Left ventricle myocardium inferior (tissue), 1 donor: ENCODE measurements around the gene IFNB1. TPM values are rescaled to one million over a fixed set of nuclear protein-coding genes. Genes with fewer than 3 reads are reported as not detected.

Experiments used
- DNase-seq: peaks from one replicate; pipeline ENCODE4 v3.0.0-alpha.2; 2020
- H3K27ac ChIP-seq: fragments of 200-600 bp; replicated peaks from 2 replicates; pipeline ENCODE4 v1.8.0; 2021
- H3K27me3 ChIP-seq: fragments of 200-600 bp; 2 replicates; pipeline ENCODE4 v1.8.0; 2021; ENCODE audit warnings: low read depth
- H3K36me3 ChIP-seq: fragments of 200-600 bp; 2 replicates; pipeline ENCODE4 v1.8.0; 2021
- H3K4me1 ChIP-seq: fragments of 200-600 bp; 2 replicates; pipeline ENCODE4 v1.8.0; 2021
- H3K4me3 ChIP-seq: fragments of 200-600 bp; 2 replicates; pipeline ENCODE4 v1.8.0; 2021; ENCODE audit warnings: mild to moderate bottlenecking, moderate library complexity
- H3K9me3 ChIP-seq: fragments of 200-600 bp; replicated peaks from 2 replicates; pipeline ENCODE4 v1.8.0; 2021
- intact Hi-C: fragments of 100-400 bp; cut with micrococcal nuclease; formaldehyde crosslinking; loops from one replicate; pipeline ENCODE4 v1.11.0; 2022
- total RNA-seq: library from RNA; stranded (reverse); fragmentation: NEBNext Ultra II Directional; extraction: Animal tissue kit (Norgen Biotek cat#: 25700); gene quantifications from one replicate; pipeline ENCODE4 v1.2.1, GENCODE V29; 2021
- TF ChIP-seq, protein P1 (sequence below): fragments of 200-600 bp; IDR thresholded peaks from 2 replicates; pipeline ENCODE4 v1.8.0; 2021; ENCODE audit warnings: antibody characterized with exemption, mild to moderate bottlenecking, borderline replicate concordance
- donor health status: DM: no; HTN: yes; CAD: no; lungs with severe emphysema.

IFNB1 gene
- total RNA-seq, 1 donor from 2014 or later, result not detected

DNA sequence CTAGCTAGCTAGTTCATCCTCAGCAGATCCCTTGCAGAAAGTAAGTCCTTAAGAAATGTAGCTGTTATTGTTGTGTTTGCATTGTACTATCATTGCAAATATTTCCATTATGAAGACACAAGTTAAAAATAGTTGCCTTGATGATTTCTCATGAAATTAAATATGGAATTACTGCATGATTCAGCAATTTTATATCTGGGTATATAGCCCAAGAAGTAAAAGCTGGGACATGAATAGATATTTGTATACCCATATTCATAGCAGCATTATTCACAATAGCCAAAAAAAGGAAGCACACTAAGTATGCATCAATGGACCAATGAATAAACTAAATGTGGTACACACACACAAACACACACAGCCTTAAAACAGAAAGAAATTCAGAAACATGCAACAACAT is 6.8 kb downstream of the IFNB1 start:
- intact Hi-C loops, result no loop called here
- TF ChIP-seq, protein P1, sequence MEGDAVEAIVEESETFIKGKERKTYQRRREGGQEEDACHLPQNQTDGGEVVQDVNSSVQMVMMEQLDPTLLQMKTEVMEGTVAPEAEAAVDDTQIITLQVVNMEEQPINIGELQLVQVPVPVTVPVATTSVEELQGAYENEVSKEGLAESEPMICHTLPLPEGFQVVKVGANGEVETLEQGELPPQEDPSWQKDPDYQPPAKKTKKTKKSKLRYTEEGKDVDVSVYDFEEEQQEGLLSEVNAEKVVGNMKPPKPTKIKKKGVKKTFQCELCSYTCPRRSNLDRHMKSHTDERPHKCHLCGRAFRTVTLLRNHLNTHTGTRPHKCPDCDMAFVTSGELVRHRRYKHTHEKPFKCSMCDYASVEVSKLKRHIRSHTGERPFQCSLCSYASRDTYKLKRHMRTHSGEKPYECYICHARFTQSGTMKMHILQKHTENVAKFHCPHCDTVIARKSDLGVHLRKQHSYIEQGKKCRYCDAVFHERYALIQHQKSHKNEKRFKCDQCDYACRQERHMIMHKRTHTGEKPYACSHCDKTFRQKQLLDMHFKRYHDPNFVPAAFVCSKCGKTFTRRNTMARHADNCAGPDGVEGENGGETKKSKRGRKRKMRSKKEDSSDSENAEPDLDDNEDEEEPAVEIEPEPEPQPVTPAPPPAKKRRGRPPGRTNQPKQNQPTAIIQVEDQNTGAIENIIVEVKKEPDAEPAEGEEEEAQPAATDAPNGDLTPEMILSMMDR, result no peak
- Histone ChIP-seq H3K9me3 (no peaks in the 10 kb centered on the region), H3K36me3 (no peaks in the 10 kb centered on the region), H3K4me1 (peaks cover 19% of the 10 kb centered on the region), H3K27me3 (no peaks in the 10 kb centered on the region), H3K4me3 (no peak overlapping the region), H3K27ac (no peak overlapping the region)
- no peak for DNase-seq

DNA sequence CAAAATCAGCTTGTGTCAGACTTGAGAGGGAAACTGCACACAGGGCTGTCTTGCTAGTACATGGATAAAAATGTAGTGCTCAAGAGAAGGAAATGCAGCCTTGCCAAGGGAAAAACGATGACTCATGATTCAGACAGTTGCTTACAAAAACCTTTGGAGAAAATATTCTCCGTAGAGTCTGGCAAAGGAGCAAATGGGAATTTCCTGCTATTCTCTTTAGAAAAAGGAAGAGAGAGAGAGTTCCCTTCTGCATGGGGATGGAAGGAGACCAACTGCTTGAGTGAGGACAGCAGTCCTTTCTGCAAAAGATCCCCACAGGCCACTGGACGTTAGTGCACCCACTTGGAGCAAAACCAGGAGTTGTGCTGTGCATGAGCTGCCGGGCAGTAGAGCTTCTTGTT is 7.6 kb downstream of the IFNB1 start:
- DNase-seq, result no peak
- no peaks in the 10 kb centered on the region for H3K9me3 ChIP-seq
- H3K36me3 ChIP-seq, result no peaks in the 10 kb centered on the region
- intact Hi-C loops, result no loop called here
- peaks cover 19% of the 10 kb centered on the region for H3K4me1 ChIP-seq
- peak overlapping the region; percentile 56 for H3K27ac ChIP-seq
- H3K27me3 ChIP-seq, result no peaks in the 10 kb centered on the region
- peak overlapping the region; percentile 36 for H3K4me3 ChIP-seq
- TF ChIP-seq, protein P1, result peak; percentile 56

DNA sequence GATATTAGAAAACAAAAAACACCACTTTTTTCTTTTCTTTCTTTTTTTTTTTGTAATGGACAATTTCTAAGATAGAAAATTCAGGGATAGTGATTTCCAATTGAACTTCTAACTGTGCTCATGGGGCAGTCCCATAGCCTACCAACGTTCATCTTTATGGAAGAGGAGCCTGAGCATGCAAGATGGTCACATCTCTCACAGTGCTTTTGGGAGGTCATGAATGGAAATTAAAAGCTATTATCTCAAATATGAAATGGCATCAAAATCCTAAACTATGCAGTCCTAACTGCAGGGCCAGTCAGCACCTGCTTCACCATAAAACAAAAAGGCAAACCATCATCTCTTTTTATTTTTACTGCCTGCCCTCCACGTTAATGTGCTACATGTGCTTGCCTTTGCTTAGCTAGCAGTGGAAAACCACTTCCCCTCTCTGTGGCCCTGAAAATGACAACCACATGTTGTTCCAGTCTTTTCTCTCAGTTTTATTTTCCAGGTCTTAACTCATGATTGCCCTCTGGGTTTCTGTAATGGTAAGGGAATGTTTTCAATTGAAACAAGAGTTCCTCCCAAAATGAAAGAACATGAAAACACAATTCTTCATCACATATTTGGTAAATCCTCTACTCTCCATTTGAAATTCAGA is 16.7 kb downstream of the IFNB1 start:
- no peaks in the 10 kb centered on the region for H3K4me1 ChIP-seq
- TF ChIP-seq, protein P1, result no peak
- intact Hi-C loops, result no loop called here
- H3K36me3 ChIP-seq, result no peaks in the 10 kb centered on the region
- no peak overlapping the region for H3K27ac ChIP-seq
- DNase-seq, result no peak
- peaks cover 6% of the 10 kb centered on the region for H3K9me3 ChIP-seq
- no peaks in the 10 kb centered on the region for H3K27me3 ChIP-seq
- no peak overlapping the region for H3K4me3 ChIP-seq

DNA sequence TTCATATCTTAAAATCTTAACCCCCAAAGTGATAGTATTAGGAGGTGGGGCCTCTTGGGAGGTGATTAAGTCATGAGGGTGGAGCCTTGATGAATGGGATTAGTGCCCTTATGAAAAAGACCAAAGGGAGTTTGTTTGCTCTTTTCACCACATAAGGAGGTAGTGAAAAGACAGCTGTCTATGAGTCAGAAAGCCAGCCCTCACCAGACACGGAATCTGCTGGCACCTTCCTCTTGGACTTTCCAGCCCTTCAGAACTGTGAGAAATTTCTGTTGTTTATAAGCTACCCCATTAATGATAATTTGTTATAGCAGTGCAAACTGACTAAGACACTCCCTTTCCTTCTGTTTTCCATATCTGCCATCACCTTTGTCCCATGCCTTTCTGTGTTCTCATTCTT is 20.8 kb downstream of the IFNB1 start:
- TF ChIP-seq, protein P1, result no peak
- intact Hi-C loops, result no loop called here

DNA sequence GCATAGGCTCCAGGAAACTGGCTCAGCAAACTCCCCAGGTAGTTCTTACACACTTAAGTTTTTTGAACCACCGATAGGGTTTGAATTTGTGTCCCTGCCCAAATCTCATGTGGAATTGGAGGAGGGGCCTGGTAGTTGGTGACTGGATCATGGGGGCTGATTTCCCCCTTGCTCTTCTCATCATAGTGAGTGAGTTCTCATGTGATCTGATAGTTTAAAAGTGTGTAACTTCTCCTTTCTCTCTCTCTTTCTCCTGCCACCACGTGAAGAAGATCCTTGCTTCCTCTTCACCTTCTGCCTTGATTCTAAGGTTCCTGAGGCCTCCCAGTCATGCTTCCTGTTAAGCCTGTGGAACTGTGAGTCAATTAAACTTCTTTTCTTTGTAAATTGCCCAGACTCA is 23.9 kb downstream of the IFNB1 start:
- H3K4me3 ChIP-seq, result no peak overlapping the region
- TF ChIP-seq, protein P1, result no peak
- H3K36me3 ChIP-seq, result no peaks in the 10 kb centered on the region
- H3K27ac ChIP-seq, result no peak overlapping the region
- H3K27me3 ChIP-seq, result no peaks in the 10 kb centered on the region
- intact Hi-C loops, result no loop called here
- no peaks in the 10 kb centered on the region for H3K4me1 ChIP-seq
- H3K9me3 ChIP-seq, result peaks cover 6% of the 10 kb centered on the region
- no peak for DNase-seq

More for the DNA sequence above, 20.8 kb downstream of the IFNB1 start:
- Histone ChIP-seq H3K36me3 (no peaks in the 10 kb centered on the region), H3K27ac (no peak overlapping the region), H3K9me3 (peaks cover 6% of the 10 kb centered on the region), H3K27me3 (no peaks in the 10 kb centered on the region), H3K4me1 (no peaks in the 10 kb centered on the region), H3K4me3 (no peak overlapping the region)
- DNase-seq, result no peak

DNA sequence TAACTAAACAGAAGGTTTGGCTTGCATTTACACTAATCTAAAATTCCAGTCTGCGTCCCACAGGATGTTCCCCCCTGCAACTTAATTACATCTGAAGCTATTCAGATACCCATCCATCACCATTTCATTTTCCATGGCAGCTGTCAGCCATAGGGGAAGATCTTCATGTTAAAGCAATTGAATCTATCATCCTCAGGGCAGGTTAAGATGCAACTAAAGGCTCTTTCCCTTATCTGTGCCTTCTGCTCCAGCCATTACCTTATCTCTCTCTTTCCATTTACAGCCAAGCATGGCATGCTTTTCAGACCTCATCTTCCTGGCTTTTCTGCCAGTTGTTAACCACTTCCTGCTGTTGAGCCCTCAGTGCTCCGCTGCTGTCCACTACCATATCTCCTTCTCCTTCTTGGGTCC is 30.5 kb downstream of the IFNB1 start:
- Histone ChIP-seq H3K27ac (no peak overlapping the region), H3K9me3 (no peaks in the 10 kb centered on the region), H3K36me3 (no peaks in the 10 kb centered on the region), H3K27me3 (no peaks in the 10 kb centered on the region), H3K4me1 (no peaks in the 10 kb centered on the region), H3K4me3 (no peak overlapping the region)
- no peak for DNase-seq
- TF ChIP-seq, protein P1, result no peak
- intact Hi-C loops, result no loop called here
